ENCODE data around the gene MLX. TPM values are rescaled to one million over a fixed set of nuclear protein-coding genes. Genes with fewer than 3 reads are reported as not detected.
"Not testable (repeated sequence)": the region's sequence is repeated elsewhere in the genome, so short reads cannot be mapped to it uniquely, and the experiment has no call there.

MLX gene
- polyA plus RNA-seq, 1 donor, result 35.7 TPM

GRCh38 chr17:42535155-42536047 is 31.5 kb upstream of the MLX start:
- no peak for DNase-seq

DNA sequence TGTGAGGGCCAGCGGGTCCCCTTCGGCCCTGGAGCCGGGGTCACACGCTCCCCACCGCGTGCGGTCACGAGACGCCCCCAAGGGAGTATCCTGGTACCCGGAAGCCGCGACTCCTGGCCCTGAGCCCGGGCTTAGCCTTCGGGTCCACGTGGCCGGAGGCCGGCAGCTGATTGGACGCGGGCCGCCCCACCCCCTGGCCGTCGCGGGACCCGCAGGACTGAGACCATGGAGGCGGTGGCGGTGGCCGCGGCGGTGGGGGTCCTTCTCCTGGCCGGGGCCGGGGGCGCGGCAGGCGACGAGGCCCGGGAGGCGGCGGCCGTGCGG is 30.9 kb upstream of the MLX start, which contains the start of gene NAGLU:
NAGLU (plus strand) TSS at position 194 of the 324 bp plus-strand sequence; CDS start at position 226, 32 bp downstream.
- DNase-seq, result peak; percentile 86

- no peak for DNase-seq
Observed at GRCh38 chr17:42536372-42537155, 30.3 kb upstream of the MLX start.

- DNase-seq, result no peak
Observed at GRCh38 chr17:42537156-42537805, 29.6 kb upstream of the MLX start.

DNA sequence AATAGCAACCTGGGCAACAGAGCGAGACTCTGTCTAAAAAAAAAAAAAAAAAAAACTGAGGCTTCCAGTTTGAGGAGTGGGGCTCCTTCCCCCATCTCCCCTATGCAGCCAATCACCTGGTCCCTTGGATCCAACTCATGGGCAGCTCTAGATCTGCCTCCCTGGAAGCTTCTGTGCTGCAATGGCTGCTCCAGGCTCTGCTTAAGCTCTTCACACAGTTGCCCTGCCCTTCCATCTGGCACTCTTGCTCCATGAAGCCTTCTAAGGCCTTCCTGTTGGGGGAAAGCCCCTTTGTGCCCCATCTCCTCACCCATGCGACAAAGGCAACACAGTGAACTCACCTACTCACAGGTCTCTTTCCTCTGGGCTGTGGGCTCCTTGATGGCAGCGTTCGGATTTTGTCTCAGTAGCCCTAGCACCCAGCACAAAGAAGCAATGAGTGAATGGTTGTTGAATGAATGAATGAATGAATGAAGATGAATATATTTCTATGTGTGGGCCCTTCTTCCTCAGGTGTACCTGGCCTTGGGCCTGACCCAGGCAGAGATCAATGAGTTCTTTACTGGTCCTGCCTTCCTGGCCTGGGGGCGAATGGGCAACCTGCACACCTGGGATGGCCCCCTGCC is 29.0 kb upstream of the MLX start:
- DNase-seq, result no peak

DNA sequence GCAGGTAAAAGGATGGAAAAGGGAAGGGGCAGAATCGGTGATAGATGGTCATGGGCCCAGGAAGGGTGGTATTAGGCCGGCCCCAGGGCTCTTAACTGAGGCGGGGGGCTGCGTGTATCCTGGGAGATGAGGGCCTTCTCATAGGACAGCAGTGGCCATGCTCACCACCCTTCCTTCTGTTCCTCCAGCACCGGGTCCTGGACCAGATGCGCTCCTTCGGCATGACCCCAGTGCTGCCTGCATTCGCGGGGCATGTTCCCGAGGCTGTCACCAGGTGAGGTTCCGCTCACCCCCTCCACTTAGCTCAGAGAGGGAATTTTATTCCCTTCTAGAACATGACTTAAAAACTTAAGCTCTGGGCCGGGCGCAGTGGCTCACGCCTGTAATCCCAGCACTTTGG is 28.4 kb upstream of the MLX start:
- no peak for DNase-seq

GRCh38 chr17:42540558-42540957 is 26.3 kb upstream of the MLX start:
- DNase-seq, result not testable (repeated sequence)

GRCh38 chr17:42541041-42541833 is 25.7 kb upstream of the MLX start:
- DNase-seq, result no peak

- DNase-seq, result no peak
Observed at GRCh38 chr17:42543190-42544079, 23.5 kb upstream of the MLX start.

GRCh38 chr17:42544874-42545283 is 22.0 kb upstream of the MLX start:
- DNase-seq, result no peak

DNA sequence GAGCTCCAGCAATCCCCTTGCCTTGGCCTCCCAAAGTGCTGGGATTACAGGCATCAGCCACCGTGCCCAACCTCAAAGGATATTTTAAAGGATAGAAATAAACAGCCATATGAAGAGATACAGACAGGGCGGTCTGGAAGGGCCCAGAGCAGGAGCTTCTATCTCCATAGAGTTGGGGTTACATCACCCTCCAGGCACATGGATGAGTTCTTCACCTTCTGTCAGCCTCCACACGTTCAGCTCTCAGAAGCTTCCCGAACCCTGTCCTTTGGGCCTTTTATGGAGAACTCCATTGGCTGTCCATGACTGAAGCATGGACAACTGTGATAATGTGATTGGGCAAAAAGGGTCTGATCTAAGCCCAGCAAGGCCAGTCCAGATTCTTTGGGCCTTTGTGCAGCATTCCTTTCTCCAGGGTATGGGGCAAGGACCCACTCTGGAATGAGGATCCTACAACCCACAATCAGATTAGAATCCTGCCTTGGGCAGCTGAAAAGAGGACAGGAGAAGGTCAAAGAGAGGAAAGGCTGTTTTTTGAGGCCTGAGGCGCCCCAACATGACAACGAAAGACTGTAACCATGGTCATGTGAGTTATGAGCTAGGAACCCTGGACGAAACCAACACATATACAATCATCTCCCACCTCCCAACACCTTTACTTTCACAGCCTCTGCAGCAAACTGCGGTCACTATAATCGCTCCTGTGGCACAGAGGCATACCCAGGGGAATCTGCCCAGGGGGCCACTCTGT is 21.0 kb upstream of the MLX start:
- DNase-seq, result not testable (repeated sequence)

DNA sequence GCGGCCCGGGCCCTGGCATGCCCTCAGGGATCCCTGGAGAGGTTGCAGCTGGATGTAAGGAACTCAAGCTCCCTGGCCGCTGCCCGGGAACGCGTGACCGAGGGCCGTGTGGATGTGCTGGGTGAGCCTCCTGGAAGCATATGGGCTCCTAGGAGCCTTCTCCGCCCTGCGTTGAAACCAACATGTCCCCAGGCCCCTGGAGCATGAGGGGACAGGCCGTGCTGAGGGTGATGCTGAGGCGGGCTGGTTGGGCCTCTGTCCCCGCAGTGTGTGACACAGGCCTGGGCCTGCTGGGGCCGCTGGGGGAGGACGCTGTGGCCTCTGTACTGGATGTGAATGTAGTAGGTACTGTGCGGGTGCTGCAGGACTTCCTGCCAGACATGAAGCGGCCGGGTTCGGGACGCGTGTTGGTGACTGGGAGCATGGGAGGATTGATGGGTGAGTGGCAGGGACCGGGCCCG is 19.9 kb upstream of the MLX start:
- DNase-seq, result no peak

- DNase-seq, result no peak
Observed at GRCh38 chr17:42547698-42548069, 19.2 kb upstream of the MLX start.

DNA sequence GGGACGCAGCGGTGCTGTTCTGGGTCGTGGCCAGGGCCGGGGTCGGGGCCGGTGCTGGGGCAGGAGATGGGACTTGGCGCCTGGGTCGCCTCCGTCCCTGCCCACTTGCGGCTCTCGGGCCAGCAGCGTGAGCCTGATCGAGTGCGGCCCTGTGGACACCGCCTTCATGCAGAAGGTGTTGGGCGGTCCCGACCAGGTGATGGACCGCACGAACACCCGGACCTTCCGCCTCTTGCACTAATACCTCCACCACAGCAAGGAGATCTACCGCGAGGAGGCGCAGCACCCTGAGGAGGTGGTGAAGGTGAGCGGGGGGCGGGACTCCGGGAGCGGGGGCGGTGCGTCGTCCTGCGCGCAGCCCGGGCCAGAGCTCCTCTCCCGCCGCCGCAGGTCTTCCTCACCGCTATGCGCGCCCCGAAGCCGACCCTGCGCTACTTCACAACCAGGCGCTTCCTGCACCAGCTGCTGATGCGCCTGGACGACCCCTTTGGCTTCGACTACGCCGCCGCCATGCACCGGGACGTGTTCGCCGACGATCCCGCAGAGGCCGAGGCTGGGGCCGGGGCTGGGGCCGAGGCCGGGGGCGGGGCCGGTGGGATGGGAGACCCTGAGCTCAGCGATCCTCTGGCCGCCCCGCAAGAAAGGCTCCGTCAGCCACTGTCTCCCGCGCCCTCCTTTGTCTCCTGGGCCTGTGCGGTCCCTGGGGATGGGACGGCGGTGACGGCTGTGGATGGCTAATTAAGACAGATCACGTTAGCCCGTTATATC is 18.6 kb upstream of the MLX start:
- peak; percentile 72 for DNase-seq

- no peak for DNase-seq
Observed at GRCh38 chr17:42548993-42549755, 17.7 kb upstream of the MLX start.

DNA sequence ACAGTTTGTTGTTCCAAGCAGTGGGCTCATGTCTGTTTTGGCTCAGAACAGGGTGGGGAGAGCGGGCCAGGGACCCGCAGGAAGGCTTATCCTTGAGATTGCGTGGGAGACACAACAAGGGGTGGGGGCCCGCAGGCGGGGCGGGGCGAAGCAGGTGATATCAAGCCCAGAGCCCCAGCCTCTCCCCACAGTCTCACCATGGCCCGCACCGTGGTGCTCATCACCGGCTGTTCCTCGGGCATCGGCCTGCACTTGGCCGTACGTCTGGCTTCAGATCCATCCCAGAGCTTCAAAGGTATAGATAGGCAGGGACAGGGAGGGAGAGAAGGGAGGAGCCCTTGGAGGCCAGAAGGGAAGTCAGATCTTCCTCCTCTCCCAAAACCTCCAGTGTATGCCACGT is 14.2 kb upstream of the MLX start, which contains the start of gene HSD17B1:
HSD17B1 (plus strand) TSS at position 188 of the 400 bp plus-strand sequence; CDS start at position 199, 11 bp downstream.
- not testable (repeated sequence) for DNase-seq

DNA sequence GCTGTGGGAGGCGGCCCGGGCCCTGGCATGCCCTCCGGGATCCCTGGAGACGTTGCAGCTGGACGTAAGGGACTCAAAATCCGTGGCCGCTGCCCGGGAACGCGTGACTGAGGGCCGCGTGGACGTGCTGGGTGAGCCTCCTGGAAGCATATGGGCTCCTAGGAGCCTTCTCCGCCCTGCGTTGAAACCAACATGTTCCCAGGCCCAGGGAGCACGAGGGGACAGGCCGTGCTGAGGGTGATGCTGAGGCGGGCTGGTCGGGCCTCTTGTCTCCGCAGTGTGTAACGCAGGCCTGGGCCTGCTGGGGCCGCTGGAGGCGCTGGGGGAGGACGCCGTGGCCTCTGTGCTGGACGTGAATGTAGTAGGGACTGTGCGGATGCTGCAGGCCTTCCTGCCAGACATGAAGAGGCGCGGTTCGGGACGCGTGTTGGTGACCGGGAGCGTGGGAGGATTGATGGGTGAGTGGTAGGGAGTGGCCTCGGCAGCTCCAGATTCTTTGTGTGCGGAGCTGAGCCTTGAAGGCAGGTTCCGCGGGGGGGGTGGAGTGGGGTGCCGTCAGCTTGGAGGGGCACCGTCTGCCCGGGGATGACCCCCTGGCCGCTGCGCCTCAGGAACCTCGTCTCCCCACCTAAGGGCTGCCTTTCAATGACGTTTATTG is 13.6 kb upstream of the MLX start:
- DNase-seq, result no peak

Data from left kidney (tissue), 2 donors.